ENCODE results near the gene MRPL24.
A peak's percentile ranks its signal among the peaks of the same experiment; 100 is the strongest.

Gene MRPL24

GRCh38 chr1:156705918-156706656, 34.8 kb downstream of the MRPL24 start:
- no peak overlapping the region for H3K9ac ChIP-seq
- H3K4me3 ChIP-seq (ENCODE audit: low read depth, low read length) = peak overlapping the region; percentile 70
- H3K4me1 ChIP-seq = peaks cover 16% of the 10 kb centered on the region
- H2AFZ ChIP-seq = peak overlapping the region; percentile 87
- H3K27ac ChIP-seq = peak overlapping the region; percentile 68
- TF ChIP-seq, protein P1, sequence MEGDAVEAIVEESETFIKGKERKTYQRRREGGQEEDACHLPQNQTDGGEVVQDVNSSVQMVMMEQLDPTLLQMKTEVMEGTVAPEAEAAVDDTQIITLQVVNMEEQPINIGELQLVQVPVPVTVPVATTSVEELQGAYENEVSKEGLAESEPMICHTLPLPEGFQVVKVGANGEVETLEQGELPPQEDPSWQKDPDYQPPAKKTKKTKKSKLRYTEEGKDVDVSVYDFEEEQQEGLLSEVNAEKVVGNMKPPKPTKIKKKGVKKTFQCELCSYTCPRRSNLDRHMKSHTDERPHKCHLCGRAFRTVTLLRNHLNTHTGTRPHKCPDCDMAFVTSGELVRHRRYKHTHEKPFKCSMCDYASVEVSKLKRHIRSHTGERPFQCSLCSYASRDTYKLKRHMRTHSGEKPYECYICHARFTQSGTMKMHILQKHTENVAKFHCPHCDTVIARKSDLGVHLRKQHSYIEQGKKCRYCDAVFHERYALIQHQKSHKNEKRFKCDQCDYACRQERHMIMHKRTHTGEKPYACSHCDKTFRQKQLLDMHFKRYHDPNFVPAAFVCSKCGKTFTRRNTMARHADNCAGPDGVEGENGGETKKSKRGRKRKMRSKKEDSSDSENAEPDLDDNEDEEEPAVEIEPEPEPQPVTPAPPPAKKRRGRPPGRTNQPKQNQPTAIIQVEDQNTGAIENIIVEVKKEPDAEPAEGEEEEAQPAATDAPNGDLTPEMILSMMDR (IDR thresholded peaks at IDR 0.05) = peak; percentile 82
- no peaks in the 10 kb centered on the region for H3K36me3 ChIP-seq (ENCODE audit: control insufficient read depth, insufficient read depth, low read length)
- H3K4me2 ChIP-seq (ENCODE audit: low read length) = peak overlapping the region; percentile 88
- no peaks in the 10 kb centered on the region for H3K27me3 ChIP-seq (ENCODE audit: control insufficient read depth, insufficient read depth, low read length)
- H3K9me3 ChIP-seq (ENCODE audit: control insufficient read depth, low read length) = no peaks in the 10 kb centered on the region
- H3K79me2 ChIP-seq = no peaks in the 10 kb centered on the region

DNA sequence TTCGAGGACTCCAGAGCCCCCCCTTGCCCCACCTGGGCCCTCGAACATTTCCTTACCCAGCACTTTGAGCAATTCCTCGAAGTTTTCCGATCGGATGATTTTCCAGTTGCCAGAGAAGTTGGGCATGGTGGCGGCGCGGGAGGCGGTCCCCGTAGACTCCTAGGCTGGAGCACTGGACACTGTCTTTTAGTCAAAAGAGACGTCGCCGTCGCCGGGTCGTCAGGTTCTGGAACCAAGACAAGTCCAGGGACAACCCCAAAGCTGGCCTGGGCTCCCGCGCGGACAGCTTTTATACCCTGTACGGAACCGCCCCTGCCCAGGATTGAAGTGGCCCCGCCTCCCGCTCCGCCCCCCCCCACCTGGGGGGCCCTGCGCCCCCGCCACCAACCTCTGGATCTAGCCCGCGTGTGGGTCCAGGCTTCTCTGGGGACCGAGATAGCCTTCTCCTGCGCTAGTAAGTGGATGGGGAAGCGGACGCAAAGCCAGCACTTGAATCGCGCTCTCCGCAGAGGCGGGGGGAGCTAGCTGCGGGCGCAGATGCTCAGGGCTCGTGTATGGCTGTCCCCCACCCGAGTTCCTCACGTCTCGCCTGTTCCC, 35.5 kb downstream of the MRPL24 start, which contains the start of gene CRABP2:
Gene CRABP2, minus strand, starts transcription at position 263 of the 597 bp plus-strand sequence. Its CDS starts 137 bp downstream, at position 126.
- Histone ChIP-seq H3K4me1 (peaks cover 16% of the 10 kb centered on the region), H3K4me3 (ENCODE audit: low read depth, low read length) (peak within 1 kb of the TSS; percentile 70), H2AFZ (peak within 1 kb of the TSS; percentile 87), H3K27me3 (ENCODE audit: control insufficient read depth, insufficient read depth, low read length) (no peaks in the 10 kb centered on the region), H3K9ac (no peak within 1 kb of the TSS), H3K36me3 (ENCODE audit: control insufficient read depth, insufficient read depth, low read length) (no peaks in the 10 kb centered on the region), H3K9me3 (ENCODE audit: control insufficient read depth, low read length) (no peaks in the 10 kb centered on the region), H3K27ac (peak within 1 kb of the TSS; percentile 68), H3K4me2 (ENCODE audit: low read length) (peak within 1 kb of the TSS; percentile 88), H3K79me2 (no peaks in the 10 kb centered on the region)
- TF ChIP-seq, protein P1 (IDR thresholded peaks at IDR 0.05) = no peak

DNA sequence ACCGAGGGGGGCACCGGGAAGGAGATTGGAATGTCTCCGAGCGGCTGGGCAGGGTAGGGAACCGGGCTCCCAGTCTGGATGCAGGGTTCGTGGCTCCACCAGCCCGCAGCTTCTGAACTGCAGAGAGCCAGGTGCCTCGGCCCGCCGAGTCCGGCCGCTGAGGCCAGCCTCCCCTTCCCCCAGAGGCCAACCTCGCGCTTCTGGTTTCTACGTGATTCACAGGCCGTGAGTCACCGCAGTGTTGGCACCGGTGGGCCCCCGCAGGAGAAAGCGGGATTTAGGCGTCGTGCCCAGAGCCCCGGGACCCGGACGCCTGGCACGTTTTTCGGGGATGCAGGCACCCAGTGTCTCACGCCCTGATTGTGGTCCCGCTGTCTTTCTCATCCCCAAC, 36.0 kb downstream of the MRPL24 start:
- H3K4me1 ChIP-seq = peaks cover 16% of the 10 kb centered on the region
- H3K4me3 ChIP-seq (ENCODE audit: low read depth, low read length) = peak overlapping the region; percentile 70
- H3K9ac ChIP-seq = no peak overlapping the region
- no peaks in the 10 kb centered on the region for H3K27me3 ChIP-seq (ENCODE audit: control insufficient read depth, insufficient read depth, low read length)
- no peaks in the 10 kb centered on the region for H3K9me3 ChIP-seq (ENCODE audit: control insufficient read depth, low read length)
- H3K36me3 ChIP-seq (ENCODE audit: control insufficient read depth, insufficient read depth, low read length) = no peaks in the 10 kb centered on the region
- TF ChIP-seq, protein P1 (IDR thresholded peaks at IDR 0.05) = no peak
- H3K4me2 ChIP-seq (ENCODE audit: low read length) = peak overlapping the region; percentile 88
- no peaks in the 10 kb centered on the region for H3K79me2 ChIP-seq
- H3K27ac ChIP-seq = peak overlapping the region; percentile 68
- H2AFZ ChIP-seq = peak overlapping the region; percentile 87

- Histone ChIP-seq H3K27me3 (ENCODE audit: control insufficient read depth, insufficient read depth, low read length) (no peaks in the 10 kb centered on the region), H2AFZ (no peak overlapping the region), H3K4me2 (ENCODE audit: low read length) (peak overlapping the region; percentile 88), H3K4me1 (peaks cover 16% of the 10 kb centered on the region), H3K9me3 (ENCODE audit: control insufficient read depth, low read length) (no peaks in the 10 kb centered on the region), H3K9ac (no peak overlapping the region), H3K27ac (no peak overlapping the region), H3K36me3 (ENCODE audit: control insufficient read depth, insufficient read depth, low read length) (no peaks in the 10 kb centered on the region), H3K79me2 (no peaks in the 10 kb centered on the region), H3K4me3 (ENCODE audit: low read depth, low read length) (peak overlapping the region; percentile 70)
- TF ChIP-seq, protein P1 (IDR thresholded peaks at IDR 0.05) = no peak
Measured at GRCh38 chr1:156704166-156704711, 36.6 kb downstream of the MRPL24 start.

All from parathyroid adenoma (tissue), 2 donors.